ENCODE results near the gene ACSF3.

Gene ACSF3

GRCh38 chr16:89159066-89159849, 65.6 kb downstream of the ACSF3 start:
- H3K4me3 ChIP-seq (ENCODE audit: control insufficient read depth, low read depth, low read length): no peak overlapping the region
- TF ChIP-seq CTCF (conservative IDR thresholded peaks at IDR 0.05; ENCODE audit: control insufficient read depth, insufficient read depth, low read depth, low read length): no peak
- DNase-seq (ENCODE audit: low read depth): no peak

GRCh38 chr16:89159850-89160354, 66.2 kb downstream of the ACSF3 start:
- TF ChIP-seq CTCF (conservative IDR thresholded peaks at IDR 0.05; ENCODE audit: control insufficient read depth, insufficient read depth, low read depth, low read length): no peak
- H3K4me3 ChIP-seq (ENCODE audit: control insufficient read depth, low read depth, low read length): no peak overlapping the region
- DNase-seq (ENCODE audit: low read depth): no peak

- no peak overlapping the region for H3K4me3 ChIP-seq (ENCODE audit: control insufficient read depth, low read depth, low read length)
- no peak for TF ChIP-seq CTCF (conservative IDR thresholded peaks at IDR 0.05; ENCODE audit: control insufficient read depth, insufficient read depth, low read depth, low read length)
- DNase-seq (ENCODE audit: low read depth): no peak
These were observed 67.5 kb downstream of the ACSF3 start for GRCh38 chr16:89160977-89161701.

GRCh38 chr16:89161763-89162713, 68.4 kb downstream of the ACSF3 start:
- no peak overlapping the region for H3K4me3 ChIP-seq (ENCODE audit: control insufficient read depth, low read depth, low read length)
- no peak for TF ChIP-seq CTCF (conservative IDR thresholded peaks at IDR 0.05; ENCODE audit: control insufficient read depth, insufficient read depth, low read depth, low read length)
- DNase-seq (ENCODE audit: low read depth): no peak

- no peak for DNase-seq (ENCODE audit: low read depth)
- no peak for TF ChIP-seq CTCF (conservative IDR thresholded peaks at IDR 0.05; ENCODE audit: control insufficient read depth, insufficient read depth, low read depth, low read length)
- H3K4me3 ChIP-seq (ENCODE audit: control insufficient read depth, low read depth, low read length): no peak overlapping the region
These were observed 69.6 kb downstream of the ACSF3 start for GRCh38 chr16:89163297-89163696.

- TF ChIP-seq CTCF (conservative IDR thresholded peaks at IDR 0.05; ENCODE audit: control insufficient read depth, insufficient read depth, low read depth, low read length): no peak
- no peak overlapping the region for H3K4me3 ChIP-seq (ENCODE audit: control insufficient read depth, low read depth, low read length)
- no peak for DNase-seq (ENCODE audit: low read depth)
These were observed 70.8 kb downstream of the ACSF3 start for GRCh38 chr16:89164436-89164835.

Measured in fibroblast of mammary gland (primary cell).